Panc1 (cell line): ENCODE data around the gene PPP6R2. TPM values are rescaled to one million over a fixed set of nuclear protein-coding genes. Genes with fewer than 3 reads are reported as not detected.

Experiments used
- ATAC-seq: fragments of 200-7000 bp; cut with Tn5 transposase; 2 replicates; pipeline ENCODE4 v1.9.1; 2020; ENCODE audit warnings: mild to moderate bottlenecking, moderate library complexity
- BruUV-seq: library from RNA; stranded (reverse); fragments of 400-500 nt; replicated peaks from 2 replicates; lab custom pipeline; 2021; lab: Mats Ljungman, UMichigan
- CTCF ChIA-PET: fragments of 300-600 bp; sonication (Branson Sonifier 250); formaldehyde crosslinking; loops from one replicate; lab custom pipeline; 2022; ENCODE audit warnings: antibody characterized with exemption; lab: Charles Lee
- POLR2A ChIA-PET: fragments of 300-600 bp; sonication (Branson Sonifier 250); formaldehyde crosslinking; loops from one replicate; lab custom pipeline; 2022; ENCODE audit warnings: antibody characterized with exemption; lab: Charles Lee
- DNase-seq: peaks from one replicate; pipeline ENCODE4 v3.0.0-alpha.2; 2010; ENCODE audit warnings: low read depth, low spot score
- H3K27ac ChIP-seq: 2 replicates; pipeline ENCODE4 v1.5.1; 2011; ENCODE audit warnings: mild to moderate bottlenecking, low read length, inconsistent platforms
- H3K27me3 ChIP-seq: fragments of 200-500 bp; sonication (Bioruptor generic); 2 replicates; pipeline ENCODE4 v1.6.0; 2014; ENCODE audit warnings: low read length, inconsistent platforms; ENCODE audit not compliant: control insufficient read depth, insufficient read depth
- H3K36me3 ChIP-seq: fragments of 200-500 bp; sonication (Bioruptor generic); 2 replicates; pipeline ENCODE4 v1.5.1; 2014; ENCODE audit warnings: inconsistent platforms, mild to moderate bottlenecking, low read length, moderate library complexity; ENCODE audit not compliant: control insufficient read depth, insufficient read depth
- H3K4me1 ChIP-seq: 2 replicates; pipeline ENCODE4 v1.5.1; 2011; ENCODE audit warnings: inconsistent platforms, mild to moderate bottlenecking, low read length, moderate library complexity; ENCODE audit not compliant: control insufficient read depth, insufficient read depth
- H3K4me3 ChIP-seq, 2 experiments: 2 replicates each; pipeline ENCODE4 v1.5.1; 2011 to 2012; ENCODE audit warnings: low read depth in 2 of 2, low read length in 2 of 2, mild to moderate bottlenecking in 2 of 2, inconsistent platforms in 1 of 2, moderate library complexity in 1 of 2
- H3K9me3 ChIP-seq: fragments of 200-500 bp; sonication (Bioruptor generic); 2 replicates; pipeline ENCODE4 v1.5.1; 2014; ENCODE audit warnings: low read depth, mild to moderate bottlenecking, inconsistent platforms, low read length, moderate library complexity; ENCODE audit not compliant: control insufficient read depth, insufficient read depth
- POLR2AphosphoS5 ChIP-seq: IDR thresholded peaks from 2 replicates; pipeline ENCODE4 v1.6.1; 2012; ENCODE audit warnings: mild to moderate bottlenecking, low read depth, low read length, moderate library complexity
- REST ChIP-seq, 2 experiments: IDR thresholded peaks; 2 replicates each; pipeline ENCODE4 v1.6.1; 2011 to 2012; ENCODE audit warnings: low read depth in 2 of 2, control low read depth in 1 of 2, low read length in 1 of 2, mild to moderate bottlenecking in 1 of 2, moderate library complexity in 1 of 2; ENCODE audit not compliant: insufficient read depth in 1 of 2
- SIN3A ChIP-seq: IDR thresholded peaks from 2 replicates; pipeline ENCODE4 v1.6.1; 2012; ENCODE audit warnings: low read depth, mild to moderate bottlenecking, low read length, moderate library complexity, borderline replicate concordance; ENCODE audit not compliant: insufficient read depth
- TCF7L2 ChIP-seq: IDR thresholded peaks from 2 replicates; pipeline ENCODE4 v1.6.1; 2011; ENCODE audit warnings: mild to moderate bottlenecking, low read depth, low read length, inconsistent platforms
- in situ Hi-C: cut with HindIII; loops from 2 replicates; pipeline ENCODE4 v1.10.0; 2016; ENCODE audit warnings: low sequenced_read_pairs, low pct_unique_long_range_greater_than_20kb
- intact Hi-C: fragments of 100-400 bp; cut with micrococcal nuclease; formaldehyde crosslinking; loops from one replicate; pipeline ENCODE4 v1.10.0; 2022; ENCODE audit not compliant: unreplicated experiment
- total RNA-seq: library from RNA; stranded (reverse); gene quantifications from one replicate; pipeline ENCODE4 v1.2.1, GENCODE V29; 2021; ENCODE audit not compliant: unreplicated experiment
- TF ChIP-seq, protein P1 (sequence below): fragments of 450-650 bp; IDR thresholded peaks from 2 replicates; pipeline ENCODE4 v1.5.1; 2017; ENCODE audit warnings: mild to moderate bottlenecking

Gene PPP6R2
- total RNA-seq, 1 experiment from 2014 or later = 52.8 TPM

GRCh38 chr22:50473088-50473487, 130.0 kb downstream of the PPP6R2 start:
- intact Hi-C loops (no loop called here), in situ Hi-C loops (no loop called here)
- ATAC-seq (0 out of 2 replicates have a peak, but pooled peaks have one; percentile 43), DNase-seq (peak; percentile 15)
- H3K27me3 ChIP-seq = no peaks in the 10 kb centered on the region
- ChIA-PET POLR2A (interaction anchor here (0.6 kb wide), 1 partner anchor 39 kb away, joined by 6 read pairs; no protein-coding TSS in a partner anchor), CTCF (interaction anchor here (0.5 kb wide), 1 partner anchor 132 kb away, joined by 3 read pairs; no protein-coding TSS in a partner anchor)
- TF ChIP-seq, protein P1, sequence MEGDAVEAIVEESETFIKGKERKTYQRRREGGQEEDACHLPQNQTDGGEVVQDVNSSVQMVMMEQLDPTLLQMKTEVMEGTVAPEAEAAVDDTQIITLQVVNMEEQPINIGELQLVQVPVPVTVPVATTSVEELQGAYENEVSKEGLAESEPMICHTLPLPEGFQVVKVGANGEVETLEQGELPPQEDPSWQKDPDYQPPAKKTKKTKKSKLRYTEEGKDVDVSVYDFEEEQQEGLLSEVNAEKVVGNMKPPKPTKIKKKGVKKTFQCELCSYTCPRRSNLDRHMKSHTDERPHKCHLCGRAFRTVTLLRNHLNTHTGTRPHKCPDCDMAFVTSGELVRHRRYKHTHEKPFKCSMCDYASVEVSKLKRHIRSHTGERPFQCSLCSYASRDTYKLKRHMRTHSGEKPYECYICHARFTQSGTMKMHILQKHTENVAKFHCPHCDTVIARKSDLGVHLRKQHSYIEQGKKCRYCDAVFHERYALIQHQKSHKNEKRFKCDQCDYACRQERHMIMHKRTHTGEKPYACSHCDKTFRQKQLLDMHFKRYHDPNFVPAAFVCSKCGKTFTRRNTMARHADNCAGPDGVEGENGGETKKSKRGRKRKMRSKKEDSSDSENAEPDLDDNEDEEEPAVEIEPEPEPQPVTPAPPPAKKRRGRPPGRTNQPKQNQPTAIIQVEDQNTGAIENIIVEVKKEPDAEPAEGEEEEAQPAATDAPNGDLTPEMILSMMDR = no peak; the same call in 1 of the 2 replicates
- no peak for TF ChIP-seq SIN3A
- TF ChIP-seq REST (IDR thresholded peaks at IDR 0.05; ENCODE audit: insufficient read depth in 1 of 2, low read depth in 2 of 2, low read length in 1 of 2) = no peak
- TF ChIP-seq POLR2AphosphoS5 = no peak
- TF ChIP-seq TCF7L2 = no peak
- H3K27ac ChIP-seq = no peak overlapping the region
- peaks cover 15% of the 10 kb centered on the region for H3K4me1 ChIP-seq
- H3K9me3 ChIP-seq = no peaks in the 10 kb centered on the region
- H3K36me3 ChIP-seq = no peaks in the 10 kb centered on the region; the same call in 1 of the 2 replicates
- no TSS peak for BruUV-seq
- H3K4me3 ChIP-seq = peak overlapping the region; percentile 59 to 63; a peak in 2 of 4 replicates

DNA sequence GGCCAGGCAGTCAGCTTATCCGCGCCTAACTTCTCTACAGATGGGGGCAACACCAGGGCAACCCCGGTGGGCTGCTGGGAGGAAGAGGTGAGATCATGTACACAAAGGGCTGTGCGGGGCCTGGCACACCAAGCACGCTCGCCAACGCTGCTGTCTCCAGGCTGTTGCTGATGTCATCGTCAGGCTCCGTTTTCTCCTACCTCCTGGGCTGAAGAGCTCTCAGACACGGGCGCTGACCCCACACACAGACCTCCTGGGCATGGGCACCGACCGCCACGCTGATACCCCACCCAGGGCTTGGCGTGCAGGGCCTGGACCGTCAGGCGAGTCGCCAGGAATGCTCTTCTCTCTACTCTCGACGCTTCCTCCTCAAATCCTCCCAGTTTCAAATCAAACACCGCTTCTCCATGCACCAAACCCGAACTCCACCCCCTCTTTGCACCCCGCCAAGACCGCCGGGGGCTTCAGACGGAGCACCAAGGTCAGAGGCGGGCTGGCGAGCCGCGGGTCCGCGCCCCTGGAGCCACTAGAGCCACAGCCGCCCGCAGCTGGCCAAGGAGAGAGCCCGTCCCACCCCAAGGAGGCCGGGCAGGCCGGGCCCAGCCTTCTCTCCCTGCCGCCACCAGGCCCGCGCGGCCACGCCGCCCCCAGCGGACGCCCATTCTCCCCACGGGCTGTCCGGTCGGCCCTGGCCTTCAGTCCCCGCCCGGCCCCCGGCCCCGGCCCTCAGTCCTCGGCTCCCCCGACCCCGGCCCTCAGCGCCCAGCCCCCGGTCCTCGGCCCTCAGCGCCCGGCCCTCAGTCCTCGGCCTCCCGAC, 130.9 kb downstream of the PPP6R2 start:
- Histone ChIP-seq H3K27me3 (no peaks in the 10 kb centered on the region), H3K9me3 (no peaks in the 10 kb centered on the region), H3K36me3 (no peaks in the 10 kb centered on the region; the same call in 1 of the 2 replicates), H3K4me1 (peaks cover 15% of the 10 kb centered on the region), H3K27ac (peak overlapping the region; percentile 29; the same call in 1 of the 2 replicates), H3K4me3 (peak overlapping the region; percentile 59 to 63)
- in situ Hi-C loops (no loop called here), intact Hi-C loops (no loop called here)
- ChIA-PET CTCF (no interaction called here), POLR2A (interaction anchor here (0.6 kb wide), 1 partner anchor 34 kb away, joined by 3 read pairs; the partner anchor contains the start of gene LMF2)
- DNase-seq = no peak
- TF ChIP-seq POLR2AphosphoS5 (no peak), REST (IDR thresholded peaks at IDR 0.05; ENCODE audit: insufficient read depth in 1 of 2, low read depth in 2 of 2, low read length in 1 of 2) (no peak), TCF7L2 (no peak), SIN3A (no peak)
- TF ChIP-seq, protein P1 = no peak
- ATAC-seq = peak; percentile 54
- BruUV-seq = no TSS peak
